Nucleus accumbens (tissue), 56 donors: ENCODE results near the gene SERPINB7.
"Not testable (repeated sequence)": the region's sequence is repeated elsewhere in the genome, so short reads cannot be mapped to it uniquely, and the experiment has no call there.

Source experiments
- DNase-seq, 56 donors: peaks; one replicate each; lab custom pipeline; 2025; lab: John Stamatoyannopoulos, UW

The SERPINB7 gene

GRCh38 chr18:63775166-63775730 is at the start of gene SERPINB7:
Gene SERPINB7 (plus strand): TSS chr18:63775418. CDS start chr18:63782373, 6,955 bp downstream.
- DNase-seq, result peak in 5 of 56 donors; percentile 0 to 5 (median 2)

GRCh38 chr18:63725682-63726480 is 49.3 kb upstream of the SERPINB7 start:
- DNase-seq, result no peak

GRCh38 chr18:63730773-63731172 is 44.4 kb upstream of the SERPINB7 start:
- DNase-seq, result no peak

- no peak for DNase-seq
Observed at GRCh38 chr18:63731215-63731614, 44.0 kb upstream of the SERPINB7 start.

GRCh38 chr18:63736876-63737275 is 38.3 kb upstream of the SERPINB7 start:
- DNase-seq, result no peak

GRCh38 chr18:63741769-63742168 is 33.4 kb upstream of the SERPINB7 start:
- DNase-seq, result no peak

GRCh38 chr18:63747006-63747405 is 28.2 kb upstream of the SERPINB7 start:
- no peak for DNase-seq

GRCh38 chr18:63749489-63749888 is 25.7 kb upstream of the SERPINB7 start:
- DNase-seq, result no peak

- no peak for DNase-seq
Observed at GRCh38 chr18:63752636-63753035, 22.6 kb upstream of the SERPINB7 start.

- no peak for DNase-seq
Observed at GRCh38 chr18:63753676-63754075, 21.5 kb upstream of the SERPINB7 start.

GRCh38 chr18:63757541-63757940 is 17.7 kb upstream of the SERPINB7 start:
- DNase-seq, result no peak

GRCh38 chr18:63758615-63759240 is 16.5 kb upstream of the SERPINB7 start:
- no peak for DNase-seq

GRCh38 chr18:63759786-63760185 is 15.4 kb upstream of the SERPINB7 start:
- not testable (repeated sequence) for DNase-seq

GRCh38 chr18:63762518-63762917 is 12.7 kb upstream of the SERPINB7 start:
- no peak for DNase-seq

- DNase-seq, result no peak
Observed at GRCh38 chr18:63763831-63764600, 11.2 kb upstream of the SERPINB7 start.

GRCh38 chr18:63765837-63766236 is 9.4 kb upstream of the SERPINB7 start:
- DNase-seq, result no peak

GRCh38 chr18:63773551-63773950 is 1.7 kb upstream of the SERPINB7 start:
- no peak for DNase-seq

GRCh38 chr18:63774511-63774910 is 707 bp upstream of the SERPINB7 start:
- no peak for DNase-seq

- DNase-seq, result no peak
Observed at GRCh38 chr18:63779386-63779785, 4.2 kb downstream of the SERPINB7 start.

- no peak for DNase-seq
Observed at GRCh38 chr18:63783394-63783793, 8.2 kb downstream of the SERPINB7 start.
